ENCODE data around the gene PRDM4. TPM values are rescaled to one million over a fixed set of nuclear protein-coding genes. Genes with fewer than 3 reads are reported as not detected.
"Not testable (repeated sequence)": the region's sequence is repeated elsewhere in the genome, so short reads cannot be mapped to it uniquely, and the experiment has no call there.

Gene PRDM4
- polyA plus RNA-seq, 3 donors, result 37.9 to 43.8 (median 43.0) TPM

GRCh38 chr12:107730618-107731341, 30.2 kb downstream of the PRDM4 start:
- DNase-seq (ENCODE audit: extremely low read depth in 1 of 11, low read depth in 9 of 11, low spot score in 4 of 11), result no peak

- DNase-seq (ENCODE audit: extremely low read depth in 1 of 11, low read depth in 9 of 11, low spot score in 4 of 11), result not testable (repeated sequence)
Measured at GRCh38 chr12:107727742-107728141, 33.2 kb downstream of the PRDM4 start.

GRCh38 chr12:107727327-107727726, 33.6 kb downstream of the PRDM4 start:
- DNase-seq (ENCODE audit: extremely low read depth in 1 of 11, low read depth in 9 of 11, low spot score in 4 of 11), result not testable (repeated sequence)

DNA sequence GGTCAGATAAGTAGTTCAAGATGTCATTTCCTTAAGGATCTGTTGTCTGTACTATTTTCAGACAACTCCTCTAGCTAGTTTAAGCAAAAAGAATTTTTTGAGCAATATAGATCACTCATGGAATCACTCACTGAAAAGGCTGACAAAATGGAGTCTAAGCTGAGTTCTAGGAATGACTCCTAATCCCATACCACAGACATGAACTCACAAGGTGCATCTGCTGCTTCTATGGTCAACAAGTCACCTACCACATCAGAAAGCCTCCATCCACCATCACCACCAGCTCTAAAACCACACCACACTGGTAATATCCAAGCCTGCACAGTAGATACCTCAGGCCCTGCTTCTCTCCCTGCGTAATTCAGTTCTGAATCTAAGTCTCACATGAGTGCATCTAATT, 42.3 kb downstream of the PRDM4 start:
- no peak for DNase-seq (ENCODE audit: extremely low read depth in 1 of 11, low read depth in 9 of 11, low spot score in 4 of 11)

GRCh38 chr12:107715780-107716179, 45.2 kb downstream of the PRDM4 start:
- DNase-seq (ENCODE audit: extremely low read depth in 1 of 11, low read depth in 9 of 11, low spot score in 4 of 11), result no peak

DNA sequence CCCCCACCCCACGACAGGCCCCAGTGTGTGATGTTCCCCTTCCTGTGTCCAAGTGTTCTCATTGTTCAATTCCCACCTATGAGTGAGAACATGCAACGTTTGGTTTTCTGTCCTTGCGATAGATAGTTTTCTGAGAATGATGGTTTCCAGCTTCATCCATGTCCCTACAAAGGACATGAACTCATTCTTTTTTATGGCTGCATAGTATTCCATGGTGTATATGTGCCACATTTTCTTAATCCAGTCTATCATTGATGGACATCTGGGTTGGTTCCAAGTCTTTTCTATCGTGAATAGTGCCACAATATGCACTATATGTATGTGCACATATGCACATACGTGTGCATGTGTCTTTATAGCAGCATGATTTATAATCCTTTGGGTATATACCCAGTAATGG, 55.4 kb downstream of the PRDM4 start:
- DNase-seq (ENCODE audit: extremely low read depth in 1 of 11, low read depth in 9 of 11, low spot score in 4 of 11), result not testable (repeated sequence)

DNA sequence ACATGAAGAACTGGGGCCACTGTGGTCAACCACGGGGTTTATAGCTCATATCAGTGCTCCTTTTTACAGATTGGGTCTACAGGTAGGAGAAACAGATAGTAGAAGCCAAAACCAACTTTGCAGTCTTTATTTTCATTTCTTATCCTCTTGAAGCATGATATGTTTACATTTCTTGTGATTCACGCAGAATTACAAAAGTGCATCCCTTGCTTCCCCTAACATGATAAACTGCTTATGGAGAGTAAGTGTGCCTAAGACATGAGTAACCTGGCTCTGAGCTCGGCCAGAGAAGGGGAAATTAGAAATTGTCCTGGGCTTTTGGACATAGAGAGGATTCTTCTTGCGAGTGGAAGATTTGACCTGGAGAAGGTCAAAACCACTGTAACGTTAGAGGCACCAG, 56.9 kb downstream of the PRDM4 start:
- DNase-seq (ENCODE audit: extremely low read depth in 1 of 11, low read depth in 9 of 11, low spot score in 4 of 11), result no peak

- no peak for DNase-seq (ENCODE audit: extremely low read depth in 1 of 11, low read depth in 9 of 11, low spot score in 4 of 11)
Measured at GRCh38 chr12:107702106-107702505, 58.8 kb downstream of the PRDM4 start.

GRCh38 chr12:107695772-107696171, 65.2 kb downstream of the PRDM4 start:
- not testable (repeated sequence) for DNase-seq (ENCODE audit: extremely low read depth in 1 of 11, low read depth in 9 of 11, low spot score in 4 of 11)

- peak; percentile 91 to 98 (median 95) for DNase-seq (ENCODE audit: extremely low read depth in 1 of 11, low read depth in 9 of 11, low spot score in 4 of 11)
Measured at GRCh38 chr12:107685360-107686248, 75.3 kb downstream of the PRDM4 start, which contains the start of gene PWP1. Gene PWP1 (plus strand): TSS chr12:107685799. CDS start chr12:107685900, 101 bp downstream.

- peak in 5 of 11 donors; percentile 23 to 41 (median 29) for DNase-seq (ENCODE audit: extremely low read depth in 1 of 11, low read depth in 9 of 11, low spot score in 4 of 11)
Measured at GRCh38 chr12:107684990-107685359, 76.0 kb downstream of the PRDM4 start.

GRCh38 chr12:107684029-107684795, 76.7 kb downstream of the PRDM4 start:
- DNase-seq (ENCODE audit: extremely low read depth in 1 of 11, low read depth in 9 of 11, low spot score in 4 of 11), result no peak

Other genes starting within 250 kb of the PRDM4 start
- gene PWP1, start 75.3 kb downstream of the PRDM4 start, polyA plus RNA-seq (ENCODE audit: insufficient read length in 3 of 3), result 10 to 100 TPM; 53.7 to 60.6 (median 57.7) TPM
- gene ASCL4, start 13.6 kb upstream of the PRDM4 start, polyA plus RNA-seq (ENCODE audit: insufficient read length in 3 of 3), result not detected

All from renal cortex interstitium (tissue), 11 donors.